Stromal cell of bone marrow (primary cell): Measurements from ENCODE around the gene CLCA1.
"Not testable (repeated sequence)": the region's sequence is repeated elsewhere in the genome, so short reads cannot be mapped to it uniquely, and the experiment has no call there.

ENCODE experiments used
- DNase-seq: peaks from one replicate; pipeline ENCODE4 v3.0.0-alpha.2; 2012; ENCODE audit warnings: low read depth

Gene CLCA1

DNA sequence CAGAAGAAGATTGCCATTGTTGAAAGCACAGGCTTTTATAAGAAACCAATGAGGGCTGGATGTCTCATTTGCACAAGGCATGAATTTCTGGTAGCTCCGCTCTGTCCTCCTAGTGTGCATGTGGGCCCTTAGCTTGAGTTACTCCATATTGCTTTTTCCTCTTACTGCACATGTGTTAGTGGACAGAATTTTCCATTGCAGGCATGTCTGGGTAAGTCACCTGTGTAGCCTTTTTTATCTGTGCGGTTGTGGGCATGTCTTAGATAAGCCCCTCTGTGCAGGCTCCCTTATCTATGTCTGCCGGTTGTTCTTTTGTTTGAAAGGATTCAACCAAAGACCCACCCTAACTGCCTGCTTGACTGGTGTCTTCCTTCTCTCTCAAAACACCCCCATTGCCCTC lies 7.2 kb upstream of the CLCA1 start:
- DNase-seq, result no peak

DNA sequence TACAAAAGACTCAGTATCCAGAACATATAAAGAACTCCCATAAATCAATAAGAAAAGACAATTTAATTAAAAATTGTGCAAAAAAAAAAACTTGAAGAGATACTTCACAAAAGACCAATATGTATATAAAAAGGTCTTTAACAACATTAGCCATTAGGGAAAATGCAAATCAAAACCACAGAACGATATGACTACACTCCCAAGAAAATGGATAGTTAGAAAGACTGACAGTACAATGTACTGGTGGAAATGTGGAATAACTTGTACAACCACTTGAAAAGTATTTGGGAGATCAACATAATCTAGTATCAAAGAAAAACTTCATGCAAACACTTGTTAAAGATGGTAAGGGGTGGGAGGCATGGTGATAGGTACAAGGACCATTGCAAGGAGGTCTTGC lies 3.9 kb upstream of the CLCA1 start:
- DNase-seq, result no peak

DNA sequence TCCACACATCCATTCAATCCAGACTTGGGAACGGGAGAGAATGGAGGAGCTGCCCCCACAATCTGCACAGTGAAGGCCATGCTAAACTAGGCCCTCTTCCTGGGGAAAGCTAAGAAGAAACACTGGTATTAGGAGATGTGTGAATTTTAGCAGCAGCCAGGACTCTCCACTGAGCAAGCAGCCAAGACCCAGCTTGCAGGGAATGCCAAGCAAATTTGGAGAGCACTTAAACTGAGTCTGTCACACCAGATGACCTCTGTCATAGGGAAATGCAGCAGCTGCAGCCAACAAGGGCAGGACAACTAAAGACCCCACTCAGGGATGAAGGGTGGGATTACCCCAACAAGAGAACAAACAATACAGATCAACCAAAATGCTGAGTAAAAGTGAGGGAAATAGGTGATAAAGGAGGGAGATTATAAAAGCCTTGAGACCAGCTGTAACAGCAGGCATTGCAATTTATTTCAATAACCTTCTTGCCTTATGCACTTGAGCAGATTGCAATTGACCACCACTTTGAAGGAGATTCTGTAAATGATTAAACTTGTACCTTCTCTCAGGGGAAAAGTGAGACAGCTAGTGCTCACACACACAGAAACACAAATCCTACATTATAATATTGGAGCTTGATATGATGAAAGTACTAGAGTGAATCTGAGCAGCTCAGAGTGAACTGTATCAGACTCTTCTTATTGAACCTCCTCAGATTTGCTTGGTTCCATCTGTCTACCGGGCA lies 2.5 kb upstream of the CLCA1 start:
- DNase-seq, result no peak

DNA sequence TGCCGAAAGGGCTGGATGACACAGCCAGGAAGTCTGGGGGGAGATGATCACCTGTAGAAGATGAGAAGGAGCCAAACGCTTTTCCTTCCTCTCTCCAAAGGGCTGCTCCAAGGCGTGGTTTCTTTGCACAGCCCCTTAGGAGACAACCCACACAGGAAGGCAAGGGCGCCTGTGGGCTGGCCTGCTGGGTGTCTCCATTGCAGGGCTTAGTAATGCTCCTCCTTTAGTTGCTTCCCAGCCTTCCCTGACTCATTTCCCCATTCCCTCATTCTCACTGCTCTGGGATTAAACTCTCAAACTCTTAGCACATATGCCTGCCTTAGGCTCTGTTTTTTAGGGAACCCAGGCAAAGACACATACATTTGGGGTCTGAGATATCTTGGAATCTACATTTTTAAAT lies 1.7 kb upstream of the CLCA1 start:
- peak; percentile 47 for DNase-seq

DNA sequence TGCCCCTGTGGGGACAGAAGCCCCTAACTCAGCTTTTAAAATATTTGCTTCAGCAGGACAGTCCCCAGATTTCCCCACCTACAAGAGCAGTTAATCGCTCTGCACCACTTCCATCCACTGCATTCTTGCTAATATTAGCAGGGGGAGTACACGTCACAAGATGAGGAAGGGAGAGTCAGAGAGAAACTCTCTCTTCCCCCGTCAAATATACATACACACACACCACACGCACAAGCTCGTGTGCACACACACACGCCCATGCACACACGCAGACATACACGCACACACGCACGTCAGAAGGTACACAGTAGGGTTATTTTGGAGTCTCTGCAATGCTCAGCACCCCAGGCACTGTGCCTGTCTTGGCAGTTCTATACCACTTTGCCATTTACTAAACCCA lies 2.1 kb downstream of the CLCA1 start:
- no peak for DNase-seq

DNA sequence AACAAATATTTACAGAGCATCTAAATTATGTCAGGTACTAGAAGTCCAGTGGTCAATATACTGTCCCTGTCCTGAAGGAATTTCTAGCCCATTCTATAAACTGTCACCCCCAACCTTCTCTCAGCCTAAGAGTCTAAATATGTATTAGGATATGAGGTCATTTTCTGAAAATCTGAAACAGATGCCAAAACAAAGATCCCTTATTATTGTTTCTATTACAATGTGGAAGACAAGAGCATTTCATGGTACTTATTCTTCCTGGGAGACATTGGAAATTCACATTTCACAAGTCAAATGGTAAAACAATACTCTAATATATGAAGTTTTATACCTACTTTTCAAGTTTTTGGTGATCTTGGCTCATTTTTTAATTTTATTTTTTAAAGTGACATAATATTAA lies 2.6 kb downstream of the CLCA1 start:
- peak; percentile 36 for DNase-seq

DNA sequence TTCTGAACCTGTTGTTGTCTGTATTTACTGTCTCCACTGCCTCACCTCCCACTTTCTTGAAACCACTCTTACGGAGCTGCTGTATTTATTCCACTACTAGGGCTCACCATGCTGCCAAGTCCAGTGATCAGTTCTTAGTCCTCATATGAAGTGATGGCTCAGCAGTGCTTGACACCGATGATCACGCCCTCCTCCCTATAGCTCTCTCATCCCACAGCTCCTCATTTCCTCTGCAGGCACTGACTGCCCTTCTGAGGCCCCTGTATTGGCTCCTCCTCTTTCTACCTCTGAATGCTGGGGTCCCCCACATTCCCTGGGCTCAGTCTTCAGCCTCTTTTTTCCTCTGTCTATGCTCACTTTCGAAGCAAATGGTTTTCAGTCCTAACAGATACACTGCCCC lies 3.4 kb downstream of the CLCA1 start:
- DNase-seq, result no peak

DNA sequence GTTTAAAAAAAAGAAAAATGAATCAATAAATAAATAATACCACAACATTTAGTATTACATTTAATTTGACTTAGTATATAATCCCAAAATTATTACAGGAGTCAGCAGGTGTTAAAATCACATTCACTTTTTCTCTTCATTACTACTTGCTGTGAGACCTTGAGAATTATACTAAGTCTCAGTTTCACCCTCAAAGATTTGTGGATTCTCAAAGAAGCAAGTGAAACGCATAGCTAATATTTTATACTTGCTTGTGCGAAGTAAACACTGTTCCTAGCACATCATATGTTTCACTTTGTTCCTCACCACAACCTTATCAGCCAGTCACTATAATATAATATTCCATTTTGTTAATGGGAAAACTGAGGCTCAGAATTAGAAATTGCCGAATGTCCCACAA lies 4.0 kb downstream of the CLCA1 start:
- DNase-seq, result no peak

DNA sequence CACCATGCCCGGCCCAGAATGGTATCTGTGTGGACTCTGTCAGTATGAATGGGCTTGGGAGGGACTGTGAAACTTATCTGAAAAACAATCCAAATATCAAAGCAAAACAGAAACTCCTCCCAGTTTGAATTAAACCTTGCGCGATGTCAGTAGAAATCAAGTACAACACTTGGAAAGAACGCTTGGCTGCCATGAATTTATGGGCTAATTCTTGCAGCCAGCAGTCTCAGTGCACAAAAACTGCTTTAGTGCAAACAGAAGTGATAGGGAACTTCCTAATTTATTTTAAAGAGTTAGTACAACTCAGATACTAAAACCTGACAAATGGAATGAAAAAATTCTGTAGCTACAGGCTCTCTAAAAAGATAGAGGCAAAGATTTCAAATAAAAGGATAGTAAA lies 8.5 kb downstream of the CLCA1 start:
- no peak for DNase-seq

DNA sequence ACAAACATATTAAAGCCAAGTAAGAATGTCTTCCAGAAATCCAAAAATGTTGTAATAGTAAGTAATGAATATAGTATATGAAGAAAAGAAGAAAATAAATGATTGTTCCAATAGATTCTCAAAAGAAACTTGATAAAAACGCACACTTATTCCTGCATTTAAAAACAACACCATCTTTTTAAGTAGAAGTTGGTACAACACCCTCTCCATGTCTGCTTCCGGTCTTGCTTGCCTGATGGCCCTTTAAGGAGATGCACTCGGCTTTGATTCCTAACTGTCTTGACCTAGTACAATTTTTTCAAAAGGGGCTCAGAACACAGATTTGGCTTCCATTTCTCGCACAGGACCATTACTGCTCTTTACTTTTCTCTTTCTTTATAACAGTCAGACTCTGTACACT lies 9.0 kb downstream of the CLCA1 start:
- DNase-seq, result no peak

DNA sequence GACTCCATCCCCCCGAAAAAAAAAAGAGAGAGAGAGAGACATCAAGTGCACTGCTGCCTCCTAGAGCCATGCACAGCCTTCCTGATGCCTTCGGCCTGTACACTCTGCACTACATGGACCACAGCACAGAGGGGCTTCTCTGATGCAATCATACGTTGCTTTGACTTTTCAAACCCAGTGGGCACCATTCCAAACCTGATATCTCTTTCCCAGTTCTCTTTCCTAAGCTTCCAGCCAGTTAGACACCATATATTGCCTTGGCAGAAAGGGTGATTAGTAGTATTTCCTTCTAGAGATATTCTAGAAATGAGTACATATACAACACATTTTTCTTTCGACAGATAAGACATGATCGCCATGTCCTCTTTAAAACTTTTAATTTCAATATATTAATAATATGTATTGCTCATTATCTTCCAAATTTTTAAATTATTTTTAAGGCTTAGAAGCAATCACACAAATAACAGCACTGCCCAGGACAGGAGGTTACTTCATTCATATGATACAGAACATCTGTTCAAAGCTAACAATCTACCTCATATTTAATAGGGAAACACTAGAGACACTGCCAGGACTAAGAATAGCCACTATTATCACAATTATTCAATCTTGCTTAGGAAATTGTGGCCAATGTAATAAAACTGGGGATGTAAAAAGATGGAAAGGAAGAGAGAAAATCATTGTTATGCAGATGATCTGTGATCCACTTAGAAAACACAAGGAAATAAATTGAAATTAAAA lies 9.9 kb downstream of the CLCA1 start:
- no peak for DNase-seq

DNA sequence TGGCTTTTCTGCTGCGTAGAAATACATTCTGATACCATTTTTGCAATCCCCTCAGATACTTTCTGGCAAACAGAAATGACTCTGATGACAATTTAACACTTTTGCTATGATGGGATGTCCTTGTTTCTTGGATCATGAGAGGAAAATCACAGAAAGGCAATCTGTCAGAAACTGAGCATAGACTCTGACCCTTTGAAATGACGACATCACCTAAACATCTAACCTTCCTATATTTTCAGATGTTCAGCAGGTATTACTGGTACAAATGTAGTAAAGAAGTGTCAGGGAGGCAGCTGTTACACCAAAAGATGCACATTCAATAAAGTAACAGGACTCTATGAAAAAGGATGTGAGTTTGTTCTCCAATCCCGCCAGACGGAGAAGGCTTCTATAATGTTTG lies 13.2 kb downstream of the CLCA1 start:
- DNase-seq, result no peak

DNA sequence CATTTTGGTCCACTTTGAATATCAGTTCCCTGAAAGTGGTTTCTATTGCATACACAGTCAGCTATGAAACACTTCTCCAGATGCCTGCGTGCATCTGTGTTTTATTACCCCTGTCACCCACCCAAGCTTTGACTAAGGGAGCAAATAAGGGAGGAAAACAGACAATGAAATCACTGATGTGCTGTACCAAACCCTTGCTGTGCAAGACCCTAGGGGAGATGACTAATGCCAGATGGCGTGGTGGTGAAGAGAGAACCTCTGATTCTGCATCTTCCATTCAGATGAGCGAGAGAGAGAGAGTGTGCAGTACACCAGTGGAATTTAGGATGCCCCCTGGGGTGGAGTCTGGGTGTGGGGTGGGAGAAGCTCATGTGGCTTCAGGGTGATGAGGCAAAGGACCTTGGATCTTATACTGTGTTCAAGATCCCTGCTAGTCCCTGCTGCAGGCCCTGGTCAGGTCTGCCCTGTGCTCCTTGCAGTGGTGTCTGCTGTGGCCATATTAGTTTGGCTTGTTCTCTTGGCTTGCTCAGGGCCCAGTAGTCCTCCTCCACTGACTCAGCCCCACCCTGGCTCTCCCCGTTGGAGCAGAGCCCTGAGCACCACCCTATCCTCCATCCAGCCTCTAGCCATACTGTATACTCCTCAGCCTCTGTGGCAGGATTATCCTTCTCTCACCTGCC lies 18.5 kb downstream of the CLCA1 start:
- peak; percentile 99 for DNase-seq

DNA sequence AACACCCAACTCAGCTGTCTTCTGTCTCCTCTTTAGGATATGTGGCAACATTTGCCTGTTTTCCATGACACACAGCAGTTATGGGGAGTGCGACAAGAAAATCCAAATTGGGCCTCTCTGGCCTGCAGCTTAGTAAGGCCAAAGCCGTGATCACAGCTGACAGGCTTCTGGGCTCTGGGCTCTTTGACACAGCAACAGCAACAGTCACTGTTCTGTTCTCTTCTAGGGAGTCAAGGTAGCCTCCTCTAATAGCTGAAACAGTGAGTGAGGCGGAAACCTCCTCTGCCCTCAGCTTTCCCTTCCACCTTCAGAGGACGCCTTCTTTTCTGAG lies 19.0 kb downstream of the CLCA1 start:
- DNase-seq, result no peak

DNA sequence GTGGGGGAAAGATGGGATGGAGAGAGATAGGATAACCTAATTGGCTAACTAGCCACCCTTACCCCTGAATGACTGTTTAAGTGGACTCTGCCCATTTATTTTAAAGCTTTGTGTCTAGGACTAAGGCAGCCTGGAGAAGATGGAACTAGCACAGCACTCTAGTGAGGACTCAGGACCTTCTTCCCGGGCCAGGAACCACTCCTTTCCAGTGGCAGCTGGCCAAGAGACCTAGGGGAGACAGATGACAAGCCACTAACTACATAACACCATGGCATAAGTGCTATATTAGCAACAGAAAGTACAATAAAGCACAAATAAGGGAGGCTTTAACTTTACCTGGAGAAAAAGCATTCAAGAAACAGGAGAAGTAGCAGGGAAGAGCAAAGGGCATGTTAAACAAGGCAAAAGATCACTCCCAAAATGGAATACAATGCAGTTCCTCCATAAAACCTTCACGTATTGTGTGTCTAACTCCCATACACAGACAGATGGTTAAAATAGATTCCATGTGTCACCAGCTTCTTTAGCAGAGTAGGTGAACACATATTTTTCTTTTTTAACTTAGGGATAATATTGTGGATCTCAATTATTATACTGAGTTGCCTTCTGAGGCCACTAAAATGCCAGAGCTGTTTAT lies 20.6 kb downstream of the CLCA1 start:
- no peak for DNase-seq

DNA sequence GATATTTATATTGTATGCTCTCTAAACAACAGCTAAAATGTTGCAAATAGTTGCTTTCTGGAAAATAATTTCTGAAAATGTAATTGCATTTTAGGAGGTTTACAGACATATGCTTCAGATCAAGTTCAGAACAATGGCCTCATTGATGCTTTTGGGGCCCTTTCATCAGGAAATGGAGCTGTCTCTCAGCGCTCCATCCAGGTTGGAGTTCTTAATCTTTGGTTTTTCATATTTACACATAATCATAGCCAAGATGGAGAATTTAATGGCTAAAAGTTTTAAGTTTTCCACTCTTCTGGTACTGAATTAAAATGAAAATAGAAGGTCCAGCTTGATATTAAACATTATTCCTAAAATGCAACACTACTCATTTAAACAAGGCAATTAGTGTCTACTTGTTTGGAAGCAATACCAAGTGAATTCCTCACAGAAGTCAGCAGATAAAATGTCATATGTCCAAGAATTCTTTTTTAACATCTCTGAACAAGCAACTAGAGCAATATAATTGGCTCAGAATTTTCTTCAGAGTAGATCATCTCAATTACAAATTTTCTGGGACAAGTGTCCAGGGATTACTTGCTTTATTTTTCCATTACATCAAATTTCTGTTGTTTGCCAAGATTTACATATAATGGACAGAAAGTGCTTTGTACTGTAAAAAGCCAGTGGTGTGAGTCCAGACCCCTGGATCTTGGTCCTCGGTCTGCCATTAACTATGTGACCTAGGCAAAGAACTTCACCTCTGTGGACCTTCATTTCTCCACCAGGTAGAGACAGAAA lies 22.6 kb downstream of the CLCA1 start:
- DNase-seq, result no peak

DNA sequence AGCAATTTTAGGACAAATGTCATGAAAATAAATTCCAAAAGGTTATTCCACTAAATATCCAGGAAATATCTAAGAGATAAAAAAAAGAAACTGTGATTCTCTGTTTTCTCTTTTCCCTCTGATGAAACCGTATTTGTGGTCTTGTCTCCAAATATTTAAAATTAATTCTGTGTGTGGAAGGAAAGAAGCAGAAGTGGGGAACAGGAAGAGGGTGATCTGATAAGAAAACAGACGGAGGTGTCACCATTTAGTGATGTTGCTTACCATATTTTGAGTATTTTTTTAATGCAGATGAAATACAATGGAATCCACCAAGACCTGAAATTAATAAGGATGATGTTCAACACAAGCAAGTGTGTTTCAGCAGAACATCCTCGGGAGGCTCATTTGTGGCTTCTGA lies 29.6 kb downstream of the CLCA1 start:
- no peak for DNase-seq

DNA sequence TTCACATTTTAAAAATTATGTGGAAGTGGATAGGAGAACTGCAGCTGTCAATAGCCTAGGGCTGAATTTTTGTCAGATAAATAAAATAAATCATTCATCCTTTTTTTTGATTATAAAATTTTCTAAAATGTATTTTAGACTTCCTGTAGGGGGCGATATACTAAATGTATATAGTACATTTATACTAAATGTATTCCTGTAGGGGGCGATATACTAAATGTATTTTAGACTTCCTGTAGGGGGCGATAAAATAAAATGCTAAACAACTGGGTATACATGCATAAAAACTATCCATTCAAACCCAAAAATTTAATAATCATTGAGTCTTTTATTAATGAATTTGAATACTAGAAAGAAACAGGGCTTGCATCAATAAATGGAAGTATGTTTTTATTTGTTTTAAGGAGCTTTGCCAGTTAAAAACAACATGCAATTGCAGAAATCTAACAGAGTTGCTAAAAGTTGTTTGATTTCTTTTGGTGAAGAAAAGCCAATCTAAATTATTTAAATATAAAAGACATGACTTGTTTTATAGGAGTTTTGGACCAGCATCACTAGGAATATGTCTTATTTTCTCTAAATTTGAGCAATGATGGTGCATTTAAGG lies 31.4 kb downstream of the CLCA1 start:
- no peak for DNase-seq

DNA sequence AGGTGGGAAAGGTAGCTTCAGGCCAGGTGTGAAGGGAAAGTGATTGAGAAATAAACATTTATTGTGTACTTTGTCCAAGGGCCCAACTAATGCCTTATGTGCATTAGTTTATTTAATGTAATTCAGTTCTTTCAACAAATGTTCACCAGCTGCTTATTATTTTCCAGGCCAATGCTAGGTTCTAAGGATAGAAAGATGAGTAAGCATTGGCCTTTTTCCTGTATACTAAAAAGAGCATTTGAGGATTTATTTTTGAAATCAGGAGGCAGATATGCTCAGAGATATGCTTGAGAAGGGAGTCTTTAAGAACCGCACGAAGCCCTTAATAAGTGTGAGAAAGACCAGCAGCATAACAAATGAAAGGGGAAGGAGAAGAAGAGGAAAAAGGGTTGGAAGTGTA lies 32.0 kb downstream of the CLCA1 start:
- no peak for DNase-seq

DNA sequence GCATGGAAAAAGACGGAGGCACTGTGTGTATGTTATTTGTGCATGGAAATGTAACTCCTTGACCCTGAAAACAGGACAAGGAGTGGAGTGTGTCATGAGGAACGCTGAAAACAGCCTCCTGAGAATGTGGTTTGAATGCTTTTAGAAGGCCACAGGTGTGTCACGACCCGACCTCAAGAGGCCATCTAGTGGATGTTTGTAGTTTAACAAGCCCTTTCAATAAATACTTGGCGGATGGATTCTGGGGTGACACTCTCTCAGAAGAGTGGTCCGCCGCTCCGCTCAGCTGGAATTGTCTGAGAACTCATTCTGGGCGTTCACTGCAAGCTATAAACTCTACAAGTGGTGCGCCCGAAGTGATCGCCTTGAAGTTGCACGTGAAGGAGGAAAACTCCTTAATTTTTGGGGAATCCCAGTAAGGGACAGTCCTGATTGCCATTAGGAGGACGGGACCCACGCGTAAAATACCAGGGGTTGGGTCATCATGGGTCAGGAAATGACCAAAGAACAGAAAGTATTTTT lies 33.5 kb downstream of the CLCA1 start:
- not testable (repeated sequence) for DNase-seq

DNA sequence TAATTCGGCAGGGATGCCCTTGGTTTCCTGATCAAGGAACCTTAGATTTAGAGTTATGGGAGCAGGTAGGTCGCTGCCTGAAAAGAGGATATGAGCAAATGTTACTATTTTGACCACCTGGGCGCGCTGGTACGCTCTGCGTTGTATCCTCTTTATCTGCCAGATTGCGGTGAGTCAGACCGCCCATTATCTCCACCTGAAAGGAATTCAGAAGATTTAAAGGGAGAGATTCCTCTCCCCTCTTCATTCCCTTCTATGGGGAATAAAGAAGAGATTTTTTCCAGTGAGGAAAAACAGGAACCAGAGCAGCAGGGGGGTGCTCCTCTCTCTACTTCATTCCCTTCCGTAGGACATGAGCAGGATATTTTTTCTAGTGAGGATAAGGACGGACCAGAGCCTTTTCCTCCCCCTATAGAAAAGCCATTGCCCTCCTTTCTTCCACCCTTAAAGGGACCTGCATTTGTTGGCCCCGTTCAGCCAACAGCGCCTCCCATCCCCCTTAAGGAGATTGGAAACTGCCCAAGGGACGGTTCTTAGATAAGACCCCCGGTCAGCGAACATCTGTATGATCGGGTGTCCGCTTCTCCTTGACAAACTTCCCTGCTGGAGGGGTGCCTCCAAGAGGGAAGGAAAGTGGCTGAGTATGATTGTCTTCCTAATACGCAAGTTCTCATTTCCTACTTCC lies 34.1 kb downstream of the CLCA1 start:
- no peak for DNase-seq
